Subcutaneous abdominal adipose tissue (tissue), 5 donors: ENCODE data around the gene CALHM1.

Source experiments
- H3K27ac ChIP-seq: one replicate; pipeline ENCODE4 v1.7.0; 2013; ENCODE audit warnings: low read depth, mild to moderate bottlenecking, inconsistent platforms, low read length, moderate library complexity
- H3K27me3 ChIP-seq, 5 donors: one replicate each; pipeline ENCODE4 v1.7.0; 2013; ENCODE audit warnings: low read length in 5 of 5, inconsistent platforms in 1 of 5; ENCODE audit not compliant: control insufficient read depth in 5 of 5, insufficient read depth in 4 of 5
- H3K36me3 ChIP-seq, 5 donors: one replicate each; pipeline ENCODE4 v1.7.0; 2013; ENCODE audit warnings: low read length in 5 of 5; ENCODE audit not compliant: control insufficient read depth in 5 of 5, insufficient read depth in 5 of 5
- H3K4me1 ChIP-seq, 5 donors: one replicate each; pipeline ENCODE4 v1.7.0; 2013; ENCODE audit warnings: low read length in 5 of 5, mild to moderate bottlenecking in 3 of 5, moderate library complexity in 1 of 5; ENCODE audit not compliant: control insufficient read depth in 5 of 5, insufficient read depth in 5 of 5
- H3K4me3 ChIP-seq, 5 donors: one replicate each; pipeline ENCODE4 v1.7.0; 2013; ENCODE audit warnings: low read length in 5 of 5, low read depth in 1 of 5
- H3K9ac ChIP-seq, 5 donors: one replicate each; pipeline ENCODE4 v1.7.0; 2013; ENCODE audit warnings: low read length in 5 of 5, mild to moderate bottlenecking in 4 of 5, moderate library complexity in 3 of 5
- H3K9me3 ChIP-seq, 5 donors: one replicate each; pipeline ENCODE4 v1.7.0; 2013; ENCODE audit warnings: low read length in 5 of 5; ENCODE audit not compliant: control insufficient read depth in 5 of 5
- donor health status: healthy.
- donor health status: healthy.
- donor health status: healthy.
- donor health status: healthy.
- donor health status: healthy.

CALHM1 gene

DNA sequence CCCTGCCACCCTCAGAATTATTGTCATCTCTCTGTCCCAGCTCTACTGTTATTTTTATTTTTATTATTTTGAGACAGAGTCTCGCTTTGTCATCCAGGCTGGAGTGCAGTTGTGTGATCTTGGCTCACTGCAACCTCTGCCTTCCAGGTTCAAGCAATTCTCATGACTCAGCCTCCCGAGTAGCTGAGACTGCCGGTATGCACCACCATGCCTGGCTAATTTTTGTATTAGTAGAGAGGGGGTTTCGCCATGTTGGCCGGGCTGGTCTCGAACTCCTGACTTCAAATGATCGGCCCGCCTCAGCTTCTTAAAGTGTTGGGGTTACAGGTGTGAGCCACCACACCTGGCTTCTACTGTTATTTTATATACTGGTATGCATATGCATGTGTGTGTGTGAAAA, 17.5 kb downstream of the CALHM1 start:
- Histone ChIP-seq H3K27ac (no peak overlapping the region), H3K36me3 (peaks cover 3 to 88% (median 79%) of the 10 kb centered on the region in 5 donors)

DNA sequence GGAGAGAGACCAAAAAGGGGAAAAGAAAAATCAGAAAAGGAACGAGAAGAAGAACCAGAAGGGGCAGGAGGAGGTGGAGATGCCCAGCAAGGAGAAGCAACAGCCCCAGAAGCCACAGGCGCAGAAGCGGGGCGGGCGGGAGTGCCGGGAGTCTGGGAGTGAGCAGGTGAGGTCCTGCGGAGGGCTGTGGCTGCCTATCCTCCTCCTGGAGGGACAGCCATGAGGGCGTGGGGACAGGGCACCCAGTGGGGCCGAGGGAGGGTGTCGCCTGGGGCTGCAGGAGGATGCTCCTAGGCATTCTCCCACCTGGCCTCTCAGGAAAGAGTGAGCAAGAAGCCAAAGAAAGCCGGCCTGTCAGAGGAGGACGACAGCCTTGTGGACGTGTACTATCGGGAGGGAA, 18.3 kb downstream of the CALHM1 start:
- peaks cover 3 to 41% (median 23%) of the 10 kb centered on the region in 5 donors for H3K4me1 ChIP-seq
- H3K9me3 ChIP-seq, result no peaks in the 10 kb centered on the region
- no peaks in the 10 kb centered on the region for H3K27me3 ChIP-seq
- no peak overlapping the region for H3K27ac ChIP-seq
- peaks cover 3 to 85% (median 78%) of the 10 kb centered on the region in 5 donors for H3K36me3 ChIP-seq
- H3K4me3 ChIP-seq, result no peak overlapping the region
- H3K9ac ChIP-seq, result no peak overlapping the region

More for the DNA sequence above, 17.5 kb downstream of the CALHM1 start:
- H3K27me3 ChIP-seq, result no peaks in the 10 kb centered on the region
- no peak overlapping the region for H3K4me3 ChIP-seq
- no peak overlapping the region for H3K9ac ChIP-seq
- no peaks in the 10 kb centered on the region for H3K9me3 ChIP-seq
- H3K4me1 ChIP-seq, result peaks cover 9 to 48% (median 31%) of the 10 kb centered on the region in 5 donors

DNA sequence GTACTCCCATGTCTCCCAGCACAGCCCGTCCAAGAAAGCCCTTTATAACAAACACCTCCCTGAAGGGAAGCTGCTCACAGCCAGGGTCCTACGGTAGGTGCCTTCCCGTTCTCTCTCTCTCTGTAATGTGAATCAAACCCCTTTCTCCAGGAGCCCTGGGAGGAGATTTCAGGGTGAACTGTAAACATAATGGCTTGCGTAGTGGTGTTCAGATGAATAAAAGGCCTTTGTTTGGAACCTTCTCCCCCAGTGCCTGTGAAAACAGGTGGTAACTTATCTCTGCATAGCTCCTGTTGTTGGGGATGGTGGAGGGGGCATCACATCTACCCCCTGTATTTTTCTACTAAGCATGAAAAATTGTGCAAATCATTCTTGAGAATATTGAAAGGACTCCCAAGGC, 18.9 kb downstream of the CALHM1 start:
- H3K9ac ChIP-seq, result no peak overlapping the region
- H3K27ac ChIP-seq, result no peak overlapping the region
- peaks cover 3 to 82% (median 74%) of the 10 kb centered on the region in 5 donors for H3K36me3 ChIP-seq
- H3K9me3 ChIP-seq, result no peaks in the 10 kb centered on the region
- peaks cover 3 to 34% (median 17%) of the 10 kb centered on the region in 5 donors for H3K4me1 ChIP-seq
- H3K27me3 ChIP-seq, result no peaks in the 10 kb centered on the region
- H3K4me3 ChIP-seq, result no peak overlapping the region

DNA sequence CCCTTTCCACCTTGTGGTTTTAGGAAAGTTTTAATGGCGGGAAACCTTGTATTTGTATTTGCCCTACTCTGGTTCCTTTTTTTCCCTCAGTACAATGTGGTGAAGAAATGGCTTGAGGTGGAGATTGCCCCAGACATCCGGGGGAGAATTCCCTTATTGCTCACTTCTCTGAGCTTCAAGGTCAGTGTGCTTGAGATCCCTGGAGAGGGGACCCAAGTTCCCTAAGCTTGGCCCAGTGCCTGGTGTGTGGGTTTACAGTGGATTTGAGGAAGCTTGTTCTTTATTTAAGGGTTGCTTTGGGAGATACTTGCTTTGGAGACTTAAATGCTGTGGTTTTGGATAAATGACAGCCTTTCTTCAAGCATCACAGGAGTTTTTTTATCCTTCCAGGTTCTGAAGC, 24.8 kb downstream of the CALHM1 start:
- Histone ChIP-seq H3K36me3 (peaks cover 18 to 73% (median 55%) of the 10 kb centered on the region in 5 donors), H3K27me3 (no peaks in the 10 kb centered on the region), H3K9ac (no peak overlapping the region), H3K27ac (no peak overlapping the region), H3K4me3 (no peak overlapping the region), H3K9me3 (no peaks in the 10 kb centered on the region), H3K4me1 (peaks cover 0 to 12% (median 5%) of the 10 kb centered on the region in 5 donors)

DNA sequence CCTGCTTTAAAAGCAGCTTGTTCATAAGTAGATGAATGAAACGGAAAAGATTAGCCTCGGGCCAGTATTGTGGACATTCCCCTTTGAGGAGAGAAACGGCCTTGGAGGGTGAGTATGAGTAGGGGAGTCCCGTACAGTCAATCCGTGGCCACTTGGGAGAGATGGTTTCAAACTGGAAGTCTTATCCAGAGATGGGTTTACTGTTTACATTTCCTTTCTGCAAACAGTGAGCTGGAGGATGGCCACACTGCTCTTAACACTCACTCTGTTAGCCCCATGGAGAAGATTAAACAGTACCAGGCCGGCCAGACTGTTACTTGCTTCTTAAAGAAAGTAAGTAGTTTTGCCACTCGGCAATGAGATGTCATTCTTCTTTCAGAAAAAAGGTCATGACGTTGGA, 26.8 kb downstream of the CALHM1 start:
- H3K36me3 ChIP-seq, result peaks cover 24 to 73% (median 56%) of the 10 kb centered on the region in 5 donors

DNA sequence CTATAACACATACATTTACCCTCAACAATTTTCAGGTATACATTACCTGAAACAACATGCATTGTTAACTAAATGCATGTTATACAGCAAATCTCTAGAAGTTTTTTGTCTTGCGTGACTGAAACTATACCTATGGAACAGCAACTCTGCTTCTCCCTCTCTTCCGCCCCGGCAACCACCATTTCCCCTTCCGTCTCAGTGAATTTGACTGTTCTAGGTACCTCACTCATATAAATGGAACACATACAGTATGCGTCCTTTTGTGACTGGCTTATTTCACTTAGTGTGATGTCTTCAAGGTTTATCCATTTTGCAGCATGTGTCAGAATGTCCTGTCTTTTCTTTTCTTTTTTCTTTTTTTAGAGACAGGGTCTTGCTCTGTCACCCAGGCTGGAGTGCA, 29.1 kb downstream of the CALHM1 start:
- Histone ChIP-seq H3K9me3 (no peaks in the 10 kb centered on the region), H3K27ac (no peak overlapping the region), H3K4me3 (no peak overlapping the region), H3K36me3 (peaks cover 27 to 71% (median 58%) of the 10 kb centered on the region in 5 donors), H3K9ac (no peak overlapping the region), H3K4me1 (peaks cover 0 to 11% (median 5%) of the 10 kb centered on the region in 5 donors), H3K27me3 (no peaks in the 10 kb centered on the region)

More for the DNA sequence above, 26.8 kb downstream of the CALHM1 start:
- Histone ChIP-seq H3K4me1 (peaks cover 0 to 12% (median 5%) of the 10 kb centered on the region in 5 donors), H3K4me3 (no peak overlapping the region), H3K27ac (no peak overlapping the region), H3K27me3 (no peaks in the 10 kb centered on the region), H3K9me3 (no peaks in the 10 kb centered on the region), H3K9ac (no peak overlapping the region)

DNA sequence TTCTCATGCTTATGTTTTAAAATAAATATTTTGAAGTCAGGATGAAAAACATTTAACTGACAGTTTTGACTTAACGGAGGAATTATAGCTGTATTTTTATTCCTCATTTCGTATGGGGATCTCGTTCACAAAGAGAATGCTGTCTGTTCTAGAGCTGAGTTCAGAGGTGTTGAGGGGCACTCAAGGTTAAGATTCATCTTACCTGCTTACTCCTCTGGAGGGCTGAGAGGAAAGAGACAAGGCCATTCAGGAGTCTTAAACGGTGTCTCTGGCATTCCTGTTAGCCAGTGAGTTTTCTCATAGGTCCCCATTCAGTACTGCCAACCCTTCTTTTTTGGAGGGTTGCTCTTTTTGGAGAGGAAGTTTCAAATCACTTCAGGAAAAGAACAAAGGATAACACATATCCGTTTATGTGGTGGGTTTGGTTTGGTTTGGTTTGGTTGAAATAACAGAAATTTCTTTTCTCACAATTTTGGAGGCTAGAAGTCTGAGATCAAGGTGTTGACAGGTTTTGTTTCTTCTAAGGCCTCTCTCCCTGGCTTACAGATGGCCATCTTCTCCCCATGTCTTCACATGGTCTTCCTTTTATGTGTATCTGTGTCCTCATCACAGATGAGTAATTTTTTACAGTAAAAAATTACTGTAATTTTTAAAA, 29.6 kb downstream of the CALHM1 start:
- Histone ChIP-seq H3K9ac (no peak overlapping the region), H3K27me3 (no peaks in the 10 kb centered on the region), H3K36me3 (peaks cover 32 to 71% (median 58%) of the 10 kb centered on the region in 5 donors), H3K27ac (no peak overlapping the region), H3K9me3 (no peaks in the 10 kb centered on the region), H3K4me3 (no peak overlapping the region), H3K4me1 (peaks cover 0 to 5% (median 2%) of the 10 kb centered on the region in 5 donors)

DNA sequence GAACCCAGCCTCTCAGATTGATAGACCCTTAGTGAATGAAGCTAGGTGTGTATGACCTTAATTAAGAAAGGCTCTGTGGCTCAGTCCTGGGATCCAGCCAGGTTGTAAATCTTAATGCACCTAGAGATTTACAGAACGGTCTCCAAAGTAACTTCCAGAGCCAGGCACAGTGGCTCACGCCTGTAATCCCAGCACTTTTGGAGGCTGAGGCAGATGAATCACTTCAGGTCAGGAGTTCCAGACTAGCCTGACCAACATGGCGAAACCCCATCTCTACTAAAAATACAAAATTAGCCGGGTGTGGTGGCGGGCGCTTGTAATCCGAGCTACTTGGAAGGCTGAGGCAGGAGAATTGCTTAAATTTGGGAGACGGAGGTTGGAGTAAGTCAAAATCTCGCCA, 30.8 kb downstream of the CALHM1 start:
- Histone ChIP-seq H3K9ac (no peak overlapping the region), H3K9me3 (no peaks in the 10 kb centered on the region), H3K4me3 (no peak overlapping the region), H3K4me1 (no peaks in the 10 kb centered on the region), H3K27me3 (no peaks in the 10 kb centered on the region), H3K27ac (no peak overlapping the region), H3K36me3 (peaks cover 34 to 74% (median 65%) of the 10 kb centered on the region in 5 donors)

DNA sequence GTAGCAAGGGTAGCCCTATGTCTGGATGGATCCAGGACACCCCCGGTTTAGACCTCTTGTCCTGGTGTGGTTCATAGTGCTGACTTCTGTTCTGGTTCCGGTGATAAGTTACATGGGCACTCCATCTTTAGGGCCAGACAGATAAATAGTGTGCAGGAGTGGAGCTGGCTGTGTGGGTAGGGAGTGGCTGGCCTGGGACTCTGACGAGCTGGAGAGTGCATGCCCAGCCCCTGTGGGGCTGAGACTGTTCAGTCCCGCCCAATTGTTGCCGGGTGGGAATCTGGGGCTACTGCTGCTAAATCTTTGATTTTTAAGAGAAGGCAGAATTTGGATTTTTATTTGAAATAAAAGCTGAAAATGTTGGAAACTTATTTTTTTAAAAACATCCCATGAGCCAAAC, 35.0 kb downstream of the CALHM1 start:
- Histone ChIP-seq H3K4me3 (no peak overlapping the region), H3K9ac (no peak overlapping the region), H3K27me3 (no peaks in the 10 kb centered on the region), H3K9me3 (no peaks in the 10 kb centered on the region), H3K4me1 (no peaks in the 10 kb centered on the region), H3K27ac (no peak overlapping the region), H3K36me3 (peaks cover 24 to 86% (median 78%) of the 10 kb centered on the region in 5 donors)

DNA sequence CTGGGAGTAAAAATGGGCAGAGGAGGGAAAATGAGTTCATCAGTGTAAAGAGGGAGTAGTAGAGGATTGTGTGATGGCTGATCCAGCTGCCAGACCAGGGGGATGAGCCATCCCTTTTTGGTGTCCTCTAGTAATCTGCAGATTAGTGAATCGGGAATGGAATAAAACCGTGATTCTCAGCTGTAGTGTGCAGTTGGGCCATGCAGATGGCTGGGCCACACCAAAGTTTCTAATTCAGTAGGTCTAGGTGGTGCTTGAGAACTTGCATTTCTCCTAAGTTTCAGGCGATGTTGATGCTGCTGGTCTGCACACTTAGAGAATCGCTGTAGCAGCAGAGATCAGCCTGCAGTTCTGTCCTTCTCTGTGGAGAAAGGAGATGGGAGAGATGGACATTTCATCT, 39.6 kb downstream of the CALHM1 start:
- no peak overlapping the region for H3K4me3 ChIP-seq
- H3K36me3 ChIP-seq, result peaks cover 22 to 93% (median 86%) of the 10 kb centered on the region in 5 donors
- no peak overlapping the region for H3K9ac ChIP-seq
- no peaks in the 10 kb centered on the region for H3K9me3 ChIP-seq
- H3K4me1 ChIP-seq, result no peaks in the 10 kb centered on the region
- H3K27me3 ChIP-seq, result no peaks in the 10 kb centered on the region
- H3K27ac ChIP-seq, result no peak overlapping the region
